ENCODE results near the gene TRMT10A. TPM values are rescaled to one million over a fixed set of nuclear protein-coding genes. Genes with fewer than 3 reads are reported as not detected.

The TRMT10A gene
- total and polyA plus RNA-seq, 7 donors, result 3.9 to 7.5 (median 5.6) TPM

DNA sequence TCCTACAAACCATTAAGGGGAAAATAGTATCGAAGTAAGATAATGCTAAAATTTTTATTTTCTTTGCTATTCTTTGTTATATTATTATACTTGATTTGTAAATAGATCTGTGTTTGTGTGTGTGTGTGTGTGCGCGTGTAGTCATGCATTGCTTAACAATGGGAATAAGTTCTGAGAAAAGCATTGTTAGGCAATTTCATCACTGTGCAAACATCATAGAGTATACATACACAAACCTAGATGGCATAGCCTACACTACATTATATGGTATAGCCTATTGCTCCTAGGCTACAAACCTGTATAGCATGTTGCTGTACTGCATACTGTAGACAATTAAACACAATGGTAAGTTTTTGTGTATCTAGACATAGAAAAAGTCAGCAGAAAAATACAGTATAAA lies 27.9 kb upstream of the TRMT10A start:
- no peak for TF ChIP-seq POLR2AphosphoS5 (IDR thresholded peaks at IDR 0.05)
- TF ChIP-seq EP300 (IDR thresholded peaks at IDR 0.05), result no peak
- no peak for TF ChIP-seq POLR2A (IDR thresholded peaks at IDR 0.05)
- TF ChIP-seq, protein P1, sequence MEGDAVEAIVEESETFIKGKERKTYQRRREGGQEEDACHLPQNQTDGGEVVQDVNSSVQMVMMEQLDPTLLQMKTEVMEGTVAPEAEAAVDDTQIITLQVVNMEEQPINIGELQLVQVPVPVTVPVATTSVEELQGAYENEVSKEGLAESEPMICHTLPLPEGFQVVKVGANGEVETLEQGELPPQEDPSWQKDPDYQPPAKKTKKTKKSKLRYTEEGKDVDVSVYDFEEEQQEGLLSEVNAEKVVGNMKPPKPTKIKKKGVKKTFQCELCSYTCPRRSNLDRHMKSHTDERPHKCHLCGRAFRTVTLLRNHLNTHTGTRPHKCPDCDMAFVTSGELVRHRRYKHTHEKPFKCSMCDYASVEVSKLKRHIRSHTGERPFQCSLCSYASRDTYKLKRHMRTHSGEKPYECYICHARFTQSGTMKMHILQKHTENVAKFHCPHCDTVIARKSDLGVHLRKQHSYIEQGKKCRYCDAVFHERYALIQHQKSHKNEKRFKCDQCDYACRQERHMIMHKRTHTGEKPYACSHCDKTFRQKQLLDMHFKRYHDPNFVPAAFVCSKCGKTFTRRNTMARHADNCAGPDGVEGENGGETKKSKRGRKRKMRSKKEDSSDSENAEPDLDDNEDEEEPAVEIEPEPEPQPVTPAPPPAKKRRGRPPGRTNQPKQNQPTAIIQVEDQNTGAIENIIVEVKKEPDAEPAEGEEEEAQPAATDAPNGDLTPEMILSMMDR (IDR thresholded peaks at IDR 0.05), result no peak
- DNase-seq, result no peak
- Histone ChIP-seq H3K27me3 (no peaks in the 10 kb centered on the region), H3K4me3 (no peak overlapping the region), H3K4me1 (peaks cover 0 to 13% (median 10%) of the 10 kb centered on the region in 4 donors), H3K27ac (no peak overlapping the region), H3K36me3 (no peaks in the 10 kb centered on the region), H3K9me3 (no peaks in the 10 kb centered on the region)
- intact Hi-C loops (cut with DNase I), result no loop called here
- 28 to 76% methylated on average over 3 of the region's 3 CpGs for WGBS, 2 donors

DNA sequence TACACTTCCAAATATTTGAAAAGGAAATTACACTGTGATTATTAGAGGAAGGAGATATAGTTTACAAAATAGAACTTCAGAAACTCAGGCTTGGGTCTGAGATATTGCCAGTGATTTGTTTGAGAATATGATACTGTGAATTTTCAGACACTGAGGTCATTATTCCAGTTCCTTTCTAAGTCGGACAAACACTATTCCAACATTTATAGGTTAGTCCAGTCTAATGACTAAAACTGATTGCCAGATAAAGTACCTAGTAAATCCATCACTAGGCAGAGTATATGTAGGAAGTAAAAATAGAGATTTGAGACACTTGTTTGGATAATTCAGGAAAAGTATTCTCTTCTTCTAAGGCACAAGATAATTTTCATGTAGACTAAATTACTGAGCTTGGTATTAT lies 24.0 kb upstream of the TRMT10A start:
- WGBS, 2 donors, result 56 to 57% methylated on average over 1 of the region's 1 CpG
- Histone ChIP-seq H3K9me3 (no peaks in the 10 kb centered on the region), H3K36me3 (no peaks in the 10 kb centered on the region), H3K27ac (peak overlapping the region in 2 of 4 donors; percentile 28 to 49), H3K4me1 (peaks cover 0 to 13% (median 10%) of the 10 kb centered on the region in 4 donors), H3K27me3 (no peaks in the 10 kb centered on the region), H3K4me3 (no peak overlapping the region)
- TF ChIP-seq POLR2AphosphoS5 (IDR thresholded peaks at IDR 0.05), result no peak
- TF ChIP-seq, protein P1 (IDR thresholded peaks at IDR 0.05), result no peak
- no peak for TF ChIP-seq EP300 (IDR thresholded peaks at IDR 0.05)
- TF ChIP-seq POLR2A (IDR thresholded peaks at IDR 0.05), result no peak
- intact Hi-C loops (cut with DNase I), result no loop called here
- no peak for DNase-seq

DNA sequence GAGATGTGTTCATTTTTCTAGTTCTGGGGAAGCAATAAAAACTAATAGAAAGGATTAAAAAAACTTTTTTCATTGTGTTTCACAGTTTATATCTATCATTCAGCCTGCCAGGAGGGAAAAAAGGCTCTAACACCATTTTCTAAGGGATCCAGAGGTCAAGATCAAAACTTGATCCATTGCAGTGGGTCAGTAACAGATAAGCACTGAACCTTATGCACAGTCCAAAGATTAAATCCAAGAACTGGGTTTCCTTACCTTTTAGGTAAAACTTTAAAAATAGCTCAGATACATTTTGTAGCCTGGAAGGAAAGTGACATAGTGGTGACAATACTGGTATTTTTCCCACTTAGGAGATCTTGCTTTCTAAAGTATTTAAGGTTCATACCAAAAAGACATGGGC lies 23.5 kb upstream of the TRMT10A start:
- H3K4me1 ChIP-seq, result peaks cover 0 to 13% (median 10%) of the 10 kb centered on the region in 4 donors
- no peaks in the 10 kb centered on the region for H3K36me3 ChIP-seq
- intact Hi-C loops (cut with DNase I), result no loop called here
- no peaks in the 10 kb centered on the region for H3K27me3 ChIP-seq
- DNase-seq, result no peak
- no peak for TF ChIP-seq POLR2A (IDR thresholded peaks at IDR 0.05)
- no peak for TF ChIP-seq POLR2AphosphoS5 (IDR thresholded peaks at IDR 0.05)
- no peak for TF ChIP-seq EP300 (IDR thresholded peaks at IDR 0.05)
- TF ChIP-seq, protein P1 (IDR thresholded peaks at IDR 0.05), result no peak
- peak overlapping the region in 2 of 4 donors; percentile 9 to 49 for H3K27ac ChIP-seq
- H3K4me3 ChIP-seq, result no peak overlapping the region
- H3K9me3 ChIP-seq, result no peaks in the 10 kb centered on the region

DNA sequence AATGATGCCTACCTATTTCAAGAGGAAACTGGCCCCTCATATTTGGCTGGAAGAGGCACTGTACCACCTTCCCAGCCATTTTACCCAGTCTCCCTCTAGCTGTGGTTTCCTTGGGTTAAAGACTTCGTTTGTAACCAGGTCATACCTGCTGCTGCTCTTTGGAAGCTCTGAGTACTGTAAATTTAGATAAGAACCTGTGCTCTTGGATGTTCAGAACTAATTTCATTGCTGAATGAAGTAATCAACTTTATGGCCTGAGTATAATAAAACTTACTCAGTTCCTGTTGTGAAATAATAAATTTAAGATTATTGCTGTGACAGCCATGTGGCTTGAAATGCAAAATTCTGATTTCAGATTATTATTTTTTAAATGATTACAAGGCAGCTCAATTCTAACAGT lies 23.0 kb upstream of the TRMT10A start:
- 6 to 24% methylated on average over 1 of the region's 1 CpG for WGBS, 2 donors
- H3K9me3 ChIP-seq, result no peaks in the 10 kb centered on the region
- no peaks in the 10 kb centered on the region for H3K27me3 ChIP-seq
- TF ChIP-seq, protein P1 (IDR thresholded peaks at IDR 0.05), result no peak
- TF ChIP-seq POLR2A (IDR thresholded peaks at IDR 0.05), result no peak
- TF ChIP-seq EP300 (IDR thresholded peaks at IDR 0.05), result no peak
- no peak for TF ChIP-seq POLR2AphosphoS5 (IDR thresholded peaks at IDR 0.05)
- DNase-seq, result no peak
- peaks cover 0 to 13% (median 10%) of the 10 kb centered on the region in 4 donors for H3K4me1 ChIP-seq
- intact Hi-C loops (cut with DNase I), result no loop called here
- H3K36me3 ChIP-seq, result no peaks in the 10 kb centered on the region
- no peak overlapping the region for H3K4me3 ChIP-seq
- H3K27ac ChIP-seq, result no peak overlapping the region

DNA sequence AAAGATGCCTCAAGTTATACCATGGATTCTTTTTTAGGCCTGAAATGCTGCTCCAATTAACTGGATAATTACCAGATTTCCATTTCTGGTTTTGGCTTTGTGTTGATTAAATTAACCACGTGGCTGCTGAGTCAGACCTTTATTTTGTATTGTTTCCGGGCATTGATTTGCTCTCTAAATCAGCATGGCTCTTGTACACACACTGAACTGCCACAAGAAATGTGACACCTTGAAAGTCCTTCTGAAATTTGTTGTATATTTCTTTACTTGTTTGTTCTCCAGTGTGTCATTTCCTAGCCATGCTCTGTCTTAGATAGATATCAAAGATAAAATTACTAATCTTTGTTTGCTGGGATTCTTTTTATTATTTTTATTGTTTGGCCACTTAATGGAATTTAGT lies 22.5 kb upstream of the TRMT10A start:
- Histone ChIP-seq H3K27me3 (no peaks in the 10 kb centered on the region), H3K4me3 (no peak overlapping the region), H3K36me3 (no peaks in the 10 kb centered on the region), H3K4me1 (peaks cover 0 to 13% (median 10%) of the 10 kb centered on the region in 4 donors), H3K27ac (no peak overlapping the region), H3K9me3 (no peaks in the 10 kb centered on the region)
- DNase-seq, result no peak
- intact Hi-C loops (cut with DNase I), result no loop called here
- no peak for TF ChIP-seq POLR2AphosphoS5 (IDR thresholded peaks at IDR 0.05)
- TF ChIP-seq EP300 (IDR thresholded peaks at IDR 0.05), result no peak
- TF ChIP-seq POLR2A (IDR thresholded peaks at IDR 0.05), result no peak
- TF ChIP-seq, protein P1 (IDR thresholded peaks at IDR 0.05), result no peak
- 11 to 48% methylated on average over 2 of the region's 2 CpGs for WGBS, 2 donors

All from sigmoid colon (tissue), 7 donors.